C4-2B (cell line): ENCODE results near the gene PLA2G4F.

Experiments used
- CTCF ChIP-seq: fragments of 450-650 bp; conservative IDR thresholded peaks from 2 replicates; pipeline ENCODE4 v1.5.1; 2017; ENCODE audit warnings: mild to moderate bottlenecking
- ZFX ChIP-seq: fragments of 450-650 bp; IDR thresholded peaks from 2 replicates; pipeline ENCODE4 v1.6.1; 2017

- no peak for TF ChIP-seq CTCF
- no peak for TF ChIP-seq ZFX
Observed at GRCh38 chr15:42110367-42110766, 46.1 kb downstream of the PLA2G4F start.
